T-cell (primary cell): ENCODE measurements around the gene DIP2C. TPM values are rescaled to one million over a fixed set of nuclear protein-coding genes. Genes with fewer than 3 reads are reported as not detected.

Experiments used
- ATAC-seq, 4 experiments: fragments of 200-7000 bp in 3 of 4; fragments of 150-1000 bp in 1 of 4; cut with Tn5 transposase; replicated peaks in 1 of 4; 1 replicate in 3 of 4; 2 replicates in 1 of 4; pipeline ENCODE4 v1.10.0; 2021; ENCODE audit warnings: moderate library complexity in 3 of 4, mild to moderate bottlenecking in 2 of 4, moderate number of reproducible peaks in 1 of 4
- CTCF ChIA-PET, 2 donors: fragments of 300-600 bp; sonication (Branson Sonifier 250); formaldehyde crosslinking; loops; one replicate each; lab custom pipeline; 2022; ENCODE audit warnings: antibody characterized with exemption in 2 of 2; lab: Charles Lee
- POLR2A ChIA-PET, 2 donors: fragments of 300-600 bp; sonication (Branson Sonifier 250); formaldehyde crosslinking; loops; one replicate each; lab custom pipeline; 2022; ENCODE audit warnings: antibody characterized with exemption in 2 of 2; lab: Charles Lee
- DNase-seq, 35 experiments: peaks; one replicate each; pipeline versions ENCODE4 v3.0.0 to v3.0.0-alpha.2; 2013 to 2023
- H3K27ac ChIP-seq: one replicate; pipeline ENCODE4 v1.5.1; 2013; ENCODE audit warnings: low read length
- H3K27me3 ChIP-seq, 2 experiments: replicated peaks in 1 of 2; 1 replicate in 1 of 2; 2 replicates in 1 of 2; pipeline versions ENCODE4 v1.6.1 to v1.7.0; 2013; ENCODE audit warnings: low read length in 1 of 2, mixed read lengths in 1 of 2; ENCODE audit not compliant: control insufficient read depth in 2 of 2, insufficient read depth in 2 of 2; ENCODE audit errors: extremely low read depth in 1 of 2
- H3K36me3 ChIP-seq, 2 donors: 1 replicate in 1 of 2; 2 replicates in 1 of 2; pipeline versions ENCODE4 v1.6.1 to v1.7.0; 2013; ENCODE audit warnings: low read length in 1 of 2; ENCODE audit not compliant: control insufficient read depth in 2 of 2, insufficient read depth in 1 of 2; ENCODE audit errors: extremely low read depth in 1 of 2
- H3K4me1 ChIP-seq, 2 experiments: 1 replicate in 1 of 2; 2 replicates in 1 of 2; pipeline versions ENCODE4 v1.6.1 to v1.7.0; 2013; ENCODE audit warnings: low read length in 2 of 2, mixed read lengths in 1 of 2; ENCODE audit not compliant: insufficient read depth in 2 of 2, control insufficient read depth in 1 of 2; ENCODE audit errors: extremely low read depth in 1 of 2
- H3K4me3 ChIP-seq, 2 donors: 1 replicate in 1 of 2; 2 replicates in 1 of 2; pipeline versions ENCODE4 v1.5.1 to v1.7.0; 2013; ENCODE audit warnings: mild to moderate bottlenecking in 2 of 2, low read length in 1 of 2, moderate library complexity in 1 of 2; ENCODE audit not compliant: control insufficient read depth in 1 of 2; ENCODE audit errors: extremely low read depth in 1 of 2
- H3K9me3 ChIP-seq: 2 replicates; pipeline ENCODE4 v1.7.0; 2013
- H3K27ac Mint-ChIP-seq, 2 donors: one replicate each; pipeline ENCODE4 v1.8.0; 2020 to 2021; ENCODE audit warnings: mild to moderate bottlenecking in 2 of 2, mixed read lengths in 2 of 2
- H3K27me3 Mint-ChIP-seq, 2 donors: one replicate each; pipeline ENCODE4 v1.8.0; 2021 to 2022; ENCODE audit warnings: mixed read lengths in 2 of 2
- H3K36me3 Mint-ChIP-seq: one replicate; pipeline ENCODE4 v1.8.0; 2021; ENCODE audit warnings: mixed read lengths
- H3K4me1 Mint-ChIP-seq, 3 donors: one replicate each; pipeline ENCODE4 v1.8.0; 2020 to 2022; ENCODE audit warnings: mixed read lengths in 3 of 3, mild to moderate bottlenecking in 1 of 3
- H3K4me3 Mint-ChIP-seq, 3 donors: one replicate each; pipeline ENCODE4 v1.8.0; 2020 to 2022; ENCODE audit warnings: mild to moderate bottlenecking in 3 of 3, mixed read lengths in 3 of 3, moderate library complexity in 3 of 3
- H3K9me3 Mint-ChIP-seq, 3 donors: one replicate each; pipeline ENCODE4 v1.8.0; 2020 to 2022; ENCODE audit warnings: mixed read lengths in 3 of 3
- WGBS: methylation state at CpG from one replicate; pipeline ENCODE4 v1.1.5; 2013; ENCODE audit warnings: missing lambda C conversion rate; ENCODE audit not compliant: insufficient coverage; 5-methylcytosine and 5-hydroxymethylcytosine counted together
- total RNA-seq, 35 experiments: library from RNA in 6 of 35; stranded (reverse) in 6 of 35; fragments of 120-200 nt in 1 of 35; gene quantifications; one replicate each; pipeline versions ENCODE4 v1.2.1 to v1.2.4 and lab custom pipeline; 2013 to 2026

Gene DIP2C
- total RNA-seq, 5 donors from 2014 or later (not counting 1 experiment from before 2014, with no cell fraction given), result 2.7 to 7.4 (median 4.5) TPM

DNA sequence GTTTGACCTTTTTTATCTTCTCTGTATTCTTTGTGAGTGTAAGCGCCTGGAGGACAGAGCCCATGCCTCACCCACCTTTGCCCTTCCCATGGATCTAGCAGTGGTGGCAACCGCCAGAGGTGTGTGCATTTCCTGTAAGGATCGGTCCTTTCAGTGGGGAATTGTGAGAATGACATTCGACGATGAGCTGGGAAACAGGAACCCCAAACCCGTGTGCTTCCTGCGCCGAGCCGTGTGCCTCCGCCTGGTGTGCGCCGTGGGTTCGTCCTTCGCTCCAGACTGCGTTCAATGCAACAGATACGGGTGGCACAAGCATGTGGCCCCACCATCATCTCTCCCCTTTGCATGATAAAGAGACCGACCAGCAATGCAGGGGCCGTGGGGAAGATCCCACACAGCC is 1.7 kb upstream of the DIP2C start:
- DNase-seq, result no peak
- Histone ChIP-seq H3K4me1 (peaks cover 0 to 4% of the 10 kb centered on the region in 2 experiments), H3K4me3 (no peak overlapping the region), H3K36me3 (no peaks in the 10 kb centered on the region), H3K27me3 (peaks cover 3 to 54% of the 10 kb centered on the region in 2 experiments), H3K27ac (no peak overlapping the region), H3K9me3 (no peaks in the 10 kb centered on the region)
- ATAC-seq, result no peak
- Mint-ChIP-seq H3K4me1 (peaks cover 0 to 13% (median 0%) of the 10 kb centered on the region in 3 donors), H3K27me3 (peaks cover 47 to 56% of the 10 kb centered on the region in 2 donors), H3K4me3 (peak overlapping the region in 2 of 3 donors; percentile 28 to 58), H3K36me3 (no peaks in the 10 kb centered on the region), H3K9me3 (no peaks in the 10 kb centered on the region), H3K27ac (no peak overlapping the region)
- WGBS, result 94% methylated on average over 15 of the region's 18 CpGs
- ChIA-PET CTCF (no interaction called here), POLR2A (no interaction called here)

DNA sequence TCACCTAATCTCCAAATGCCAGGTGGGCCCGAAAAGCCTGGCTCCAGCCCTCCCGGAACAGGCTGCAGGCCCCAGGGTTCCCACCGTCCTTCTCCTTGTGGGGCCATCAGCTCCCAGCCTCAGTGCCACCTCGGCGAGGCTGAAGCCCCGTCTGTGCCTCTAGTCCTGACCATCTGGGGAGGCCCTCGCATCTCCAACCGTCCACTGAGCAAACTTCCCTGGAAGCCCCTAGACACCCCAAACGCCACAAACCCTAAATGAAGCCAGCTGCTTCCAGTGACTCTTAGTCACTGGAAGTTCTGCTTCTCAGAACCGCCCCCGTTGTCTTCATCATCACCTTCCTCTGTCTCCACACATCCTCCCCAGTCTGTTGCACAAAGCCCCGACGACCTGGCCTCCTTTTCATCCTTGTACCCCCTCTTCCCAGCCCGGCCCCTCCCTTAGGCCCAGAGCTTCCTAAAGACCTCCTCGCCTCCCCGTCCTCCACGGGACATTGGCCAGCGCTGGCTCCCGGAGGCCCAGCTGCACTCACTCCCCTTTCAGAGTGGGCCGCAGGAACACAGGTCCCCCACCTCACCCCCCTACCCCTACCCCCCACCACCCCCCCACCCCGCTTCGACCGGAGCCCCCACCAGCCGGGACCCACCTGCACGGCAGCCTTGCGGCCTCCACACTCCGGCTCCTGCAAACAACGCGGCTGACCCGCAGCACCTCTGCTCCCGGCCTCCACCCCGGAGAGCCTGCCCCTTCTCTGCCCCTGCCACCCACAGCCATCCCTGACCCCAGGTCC is 1.1 kb upstream of the DIP2C start:
- POLR2A ChIA-PET, result no interaction called here
- Histone ChIP-seq H3K36me3 (no peaks in the 10 kb centered on the region), H3K4me3 (peak overlapping the region in 1 of 2 donors; percentile 15), H3K9me3 (no peaks in the 10 kb centered on the region), H3K4me1 (peaks cover 0 to 4% of the 10 kb centered on the region in 2 experiments), H3K27me3 (peaks cover 3 to 49% of the 10 kb centered on the region in 2 experiments), H3K27ac (no peak overlapping the region)
- H3K4me1 Mint-ChIP-seq, result peaks cover 0 to 13% (median 0%) of the 10 kb centered on the region in 3 donors
- DNase-seq, result no peak
- H3K9me3 Mint-ChIP-seq, result no peaks in the 10 kb centered on the region
- peaks cover 43 to 52% of the 10 kb centered on the region in 2 donors for H3K27me3 Mint-ChIP-seq
- no peak overlapping the region for H3K27ac Mint-ChIP-seq
- CTCF ChIA-PET, result no interaction called here
- WGBS, result 74% methylated on average over 19 of the region's 32 CpGs
- no peaks in the 10 kb centered on the region for H3K36me3 Mint-ChIP-seq
- H3K4me3 Mint-ChIP-seq, result peak overlapping the region in 2 of 3 donors; percentile 43 to 58
- ATAC-seq, result no peak

GRCh38 chr10:689121-689451 is 382 bp downstream of the DIP2C start:
- no peaks in the 10 kb centered on the region for H3K36me3 ChIP-seq
- peaks cover 0 to 13% (median 0%) of the 10 kb centered on the region in 3 donors for H3K4me1 Mint-ChIP-seq
- H3K27me3 Mint-ChIP-seq, result peaks cover 40 to 50% of the 10 kb centered on the region in 2 donors
- 4% methylated on average over 33 of the region's 42 CpGs for WGBS
- H3K4me3 Mint-ChIP-seq, result no peak overlapping the region
- H3K4me3 ChIP-seq, result no peak overlapping the region
- peaks cover 0 to 3% (median 3%) of the 10 kb centered on the region in 3 donors for H3K9me3 Mint-ChIP-seq
- CTCF ChIA-PET, result no interaction called here
- POLR2A ChIA-PET, result no interaction called here
- H3K36me3 Mint-ChIP-seq, result no peaks in the 10 kb centered on the region
- peaks cover 3 to 47% of the 10 kb centered on the region in 2 experiments for H3K27me3 ChIP-seq
- H3K4me1 ChIP-seq, result peaks cover 0 to 4% of the 10 kb centered on the region in 2 experiments
- H3K27ac Mint-ChIP-seq, result no peak overlapping the region
- no peak overlapping the region for H3K27ac ChIP-seq
- no peaks in the 10 kb centered on the region for H3K9me3 ChIP-seq
- DNase-seq (no peak), ATAC-seq (no peak)

DNA sequence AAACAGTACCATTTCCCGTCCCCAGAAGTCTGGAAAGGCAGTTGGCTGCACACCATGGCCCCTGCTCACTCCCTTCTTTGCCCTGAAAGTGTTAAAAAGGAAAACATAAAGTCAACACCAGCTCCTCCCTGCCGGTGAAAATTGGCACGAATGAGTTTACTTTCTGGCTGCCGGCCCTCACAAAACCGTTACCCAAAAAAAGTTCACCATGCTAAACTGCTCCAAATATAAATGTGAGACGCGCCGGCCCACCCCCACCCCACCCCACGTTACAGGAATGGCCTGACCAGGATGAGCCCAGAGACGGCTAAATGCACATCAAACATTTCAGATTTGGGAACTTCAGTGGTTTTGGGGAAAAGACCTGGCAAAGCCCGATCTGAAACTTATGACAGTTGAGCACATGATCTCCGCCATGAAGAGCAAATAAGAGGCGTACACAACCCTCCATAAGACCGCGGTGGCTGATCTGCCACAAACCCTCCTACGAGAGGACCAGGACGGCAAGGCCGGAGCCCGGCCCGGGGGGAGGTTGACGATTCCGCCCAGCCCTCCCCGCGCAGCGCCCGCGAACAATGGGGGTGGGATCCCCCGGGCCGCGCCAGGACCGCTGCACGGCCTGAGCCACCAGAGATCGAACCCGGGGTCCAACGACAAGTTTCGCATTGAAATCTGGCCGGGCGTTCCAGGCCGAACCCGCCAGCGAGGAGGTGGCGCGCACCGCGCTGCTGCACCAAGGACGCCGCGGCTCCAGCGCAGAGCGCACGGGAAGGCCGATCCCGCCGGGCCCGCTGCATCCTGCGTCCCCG is 952 bp downstream of the DIP2C start:
- Mint-ChIP-seq H3K4me3 (peak overlapping the region in 1 of 3 donors; percentile 34), H3K27me3 (peaks cover 41 to 48% of the 10 kb centered on the region in 2 donors), H3K36me3 (no peaks in the 10 kb centered on the region), H3K4me1 (peaks cover 0 to 13% (median 0%) of the 10 kb centered on the region in 3 donors), H3K27ac (no peak overlapping the region), H3K9me3 (peaks cover 0 to 3% (median 3%) of the 10 kb centered on the region in 3 donors)
- ChIA-PET POLR2A (no interaction called here), CTCF (no interaction called here)
- Histone ChIP-seq H3K4me1 (peaks cover 0 to 4% of the 10 kb centered on the region in 2 experiments), H3K27ac (no peak overlapping the region), H3K4me3 (no peak overlapping the region), H3K36me3 (no peaks in the 10 kb centered on the region), H3K27me3 (peaks cover 3 to 48% of the 10 kb centered on the region in 2 experiments), H3K9me3 (no peaks in the 10 kb centered on the region)
- 10% methylated on average over 52 of the region's 57 CpGs for WGBS
- no peak for ATAC-seq
- no peak for DNase-seq

DNA sequence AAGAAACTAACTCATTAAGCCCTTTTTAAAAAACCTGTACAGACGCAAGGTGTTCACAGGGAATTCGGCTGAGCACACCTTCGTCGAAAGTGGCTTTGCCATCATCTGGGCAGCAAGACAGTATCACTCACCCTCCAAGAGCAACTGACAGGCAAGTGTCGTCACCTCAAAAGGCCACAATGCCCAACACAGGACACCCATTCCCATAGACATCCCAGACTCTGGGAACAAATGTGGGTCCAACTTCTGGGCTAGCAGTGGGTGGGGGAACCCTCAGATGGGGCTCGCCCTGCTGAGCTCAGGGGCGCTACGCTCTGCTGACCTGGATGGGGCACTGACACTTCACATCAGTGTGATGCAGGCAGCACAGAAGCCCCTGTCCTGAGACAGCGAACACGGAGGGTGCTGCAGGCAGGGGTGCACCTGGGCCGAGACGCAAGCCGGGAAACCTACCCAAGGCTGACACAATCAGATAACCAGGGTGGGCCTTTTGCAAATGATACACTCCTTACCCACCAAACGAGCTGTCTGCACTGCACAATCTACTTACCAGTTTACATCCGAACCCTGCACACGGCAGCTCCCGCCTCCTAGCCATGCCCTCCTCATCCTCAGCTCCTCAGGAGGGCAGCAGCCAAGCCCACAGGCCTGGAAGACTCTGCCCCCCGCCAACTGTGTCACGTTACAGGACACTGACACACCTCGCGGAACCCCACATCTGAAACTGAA is 1.7 kb downstream of the DIP2C start:
- WGBS, result 83% methylated on average over 17 of the region's 21 CpGs
- H3K36me3 Mint-ChIP-seq, result no peaks in the 10 kb centered on the region
- H3K27ac Mint-ChIP-seq, result no peak overlapping the region
- no peaks in the 10 kb centered on the region for H3K36me3 ChIP-seq
- DNase-seq (no peak), ATAC-seq (no peak)
- peaks cover 42 to 48% of the 10 kb centered on the region in 2 donors for H3K27me3 Mint-ChIP-seq
- peaks cover 0 to 11% (median 0%) of the 10 kb centered on the region in 3 donors for H3K4me1 Mint-ChIP-seq
- peak overlapping the region in 1 of 3 donors; percentile 34 for H3K4me3 Mint-ChIP-seq
- H3K27ac ChIP-seq, result no peak overlapping the region
- ChIA-PET POLR2A (no interaction called here), CTCF (no interaction called here)
- peaks cover 3 to 50% of the 10 kb centered on the region in 2 experiments for H3K27me3 ChIP-seq
- no peaks in the 10 kb centered on the region for H3K9me3 ChIP-seq
- H3K9me3 Mint-ChIP-seq, result peaks cover 0 to 3% (median 3%) of the 10 kb centered on the region in 3 donors
- H3K4me3 ChIP-seq, result no peak overlapping the region
- peaks cover 0 to 4% of the 10 kb centered on the region in 2 experiments for H3K4me1 ChIP-seq
